Endothelial cell of umbilical vein (primary cell): Measurements from ENCODE around the gene HSFX2.
"Not testable (repeated sequence)": the region's sequence is repeated elsewhere in the genome, so short reads cannot be mapped to it uniquely, and the experiment has no call there.

Source experiments
- CTCF ChIP-seq, 2 donors: IDR thresholded peaks; 1 replicate in 1 of 2; 2 replicates in 1 of 2; pipeline ENCODE4 v1.5.1; 2011; ENCODE audit warnings: low read length in 2 of 2, mild to moderate bottlenecking in 2 of 2, moderate library complexity in 2 of 2, control low read depth in 1 of 2, inconsistent platforms in 1 of 2, low read depth in 1 of 2; ENCODE audit not compliant: insufficient read depth in 1 of 2; ENCODE audit errors: extremely low read depth in 1 of 2
- EZH2 ChIP-seq: IDR thresholded peaks from 2 replicates; pipeline ENCODE4 v1.6.1; 2012; ENCODE audit warnings: borderline replicate concordance, low read depth, mild to moderate bottlenecking, moderate library complexity, low read length, inconsistent platforms; ENCODE audit not compliant: severe bottlenecking

GRCh38 chrX:149595214-149595613, at the start of gene HSFX2:
- TF ChIP-seq CTCF (IDR thresholded peaks at IDR 0.05; ENCODE audit: extremely low read depth in 1 of 2, insufficient read depth in 1 of 2, low read depth in 1 of 2, low read length in 2 of 2); EZH2: not testable (repeated sequence)
